ENCODE measurements around the gene KIF3A. TPM values are rescaled to one million over a fixed set of nuclear protein-coding genes. Genes with fewer than 3 reads are reported as not detected.

Gene KIF3A
- polyA plus RNA-seq, 1 donor from 2014 or later = 94.4 TPM

GRCh38 chr5:132673939-132674630, 63.3 kb downstream of the KIF3A start, which contains the start of gene IL4:
IL4 (plus strand) TSS chr5:132673989; CDS start chr5:132674051, 62 bp downstream.
- Histone ChIP-seq H3K4me2 (ENCODE audit: low read length) (no peak within 1 kb of the TSS), H3K27ac (ENCODE audit: low read length) (no peak within 1 kb of the TSS), H3K27me3 (ENCODE audit: insufficient read depth, low read depth, low read length) (no peaks in the 10 kb centered on the region), H3K9me2 (ENCODE audit: insufficient read depth, low read length) (no peaks in the 10 kb centered on the region), H2AFZ (ENCODE audit: low read depth, low read length) (no peak within 1 kb of the TSS), H3F3A (ENCODE audit: insufficient read depth, low read length, poor library complexity, severe bottlenecking) (no peaks in the 10 kb centered on the region), H3K4me3 (ENCODE audit: low read length) (no peak within 1 kb of the TSS), H3K9me3 (ENCODE audit: low read length) (no peaks in the 10 kb centered on the region), H3K36me3 (ENCODE audit: insufficient read depth, low read length) (no peaks in the 10 kb centered on the region), H3K9ac (ENCODE audit: low read length) (no peak within 1 kb of the TSS), H4K20me1 (ENCODE audit: insufficient read depth) (no peaks in the 10 kb centered on the region), H3K79me2 (replicated peaks; ENCODE audit: insufficient read depth, low read length) (no peaks in the 10 kb centered on the region)
- TF ChIP-seq SMC3 (conservative IDR thresholded peaks at IDR 0.05; ENCODE audit: poor library complexity) = no peak
- TF ChIP-seq EP300 (conservative IDR thresholded peaks at IDR 0.05; ENCODE audit: poor library complexity, severe bottlenecking) = no peak
- no peak for TF ChIP-seq REST (IDR thresholded peaks at IDR 0.05; ENCODE audit: borderline replicate concordance)
- TF ChIP-seq EZH2 (IDR thresholded peaks at IDR 0.05; ENCODE audit: borderline replicate concordance, insufficient read depth, low read length, poor library complexity, severe bottlenecking) = no peak
- TF ChIP-seq CTCF (IDR thresholded peaks at IDR 0.05; ENCODE audit: poor library complexity, severe bottlenecking) = no peak
- no peak for TF ChIP-seq RAD21 (conservative IDR thresholded peaks at IDR 0.05)

GRCh38 chr5:132673488-132673887, 63.9 kb downstream of the KIF3A start:
- TF ChIP-seq REST (IDR thresholded peaks at IDR 0.05; ENCODE audit: borderline replicate concordance) (no peak), EP300 (conservative IDR thresholded peaks at IDR 0.05; ENCODE audit: poor library complexity, severe bottlenecking) (no peak)
- no peak overlapping the region for H3K9ac ChIP-seq (ENCODE audit: low read length)
- no peak overlapping the region for H2AFZ ChIP-seq (ENCODE audit: low read depth, low read length)
- H3K36me3 ChIP-seq (ENCODE audit: insufficient read depth, low read length) = no peaks in the 10 kb centered on the region
- H3K79me2 ChIP-seq (replicated peaks; ENCODE audit: insufficient read depth, low read length) = no peaks in the 10 kb centered on the region
- no peaks in the 10 kb centered on the region for H3F3A ChIP-seq (ENCODE audit: insufficient read depth, low read length, poor library complexity, severe bottlenecking)
- H3K9me2 ChIP-seq (ENCODE audit: insufficient read depth, low read length) = no peaks in the 10 kb centered on the region
- no peak overlapping the region for H3K4me2 ChIP-seq (ENCODE audit: low read length)
- no peak overlapping the region for H3K4me3 ChIP-seq (ENCODE audit: low read length)
- no peaks in the 10 kb centered on the region for H4K20me1 ChIP-seq (ENCODE audit: insufficient read depth)
- no peaks in the 10 kb centered on the region for H3K27me3 ChIP-seq (ENCODE audit: insufficient read depth, low read depth, low read length)
- no peaks in the 10 kb centered on the region for H3K9me3 ChIP-seq (ENCODE audit: low read length)
- H3K27ac ChIP-seq (ENCODE audit: low read length) = no peak overlapping the region

Data from neural cell (in vitro differentiated cells).